A673 (cell line): ENCODE data around the gene SPAG16.

ENCODE experiments used
- CTCF ChIP-seq: fragments of 300-800, 200-600 bp; sonication (generic); conservative IDR thresholded peaks from 2 replicates; pipeline ENCODE4 v1.5.1; 2017; ENCODE audit warnings: low read depth, mild to moderate bottlenecking, antibody characterized with exemption, low read length, moderate library complexity, mixed read lengths
- EZH2 ChIP-seq: fragments of 200-600 bp; sonication (generic); IDR thresholded peaks from 2 replicates; pipeline ENCODE4 v1.6.1; 2017; ENCODE audit warnings: borderline replicate concordance, low read depth, mild to moderate bottlenecking, mixed read lengths, antibody characterized with exemption, low read length; ENCODE audit not compliant: poor library complexity, severe bottlenecking

- TF ChIP-seq CTCF, result no peak
- no peak for TF ChIP-seq EZH2
Measured at GRCh38 chr2:214325404-214325803, 1041.1 kb downstream of the SPAG16 start.
